Measurements from ENCODE around the gene MEGF6. TPM values are rescaled to one million over a fixed set of nuclear protein-coding genes. Genes with fewer than 3 reads are reported as not detected.
"Not testable (repeated sequence)": the region's sequence is repeated elsewhere in the genome, so short reads cannot be mapped to it uniquely, and the experiment has no call there.

The MEGF6 gene
- total RNA-seq, 3 donors from 2014 or later: 0.43 to 0.98 (median 0.84) TPM

DNA sequence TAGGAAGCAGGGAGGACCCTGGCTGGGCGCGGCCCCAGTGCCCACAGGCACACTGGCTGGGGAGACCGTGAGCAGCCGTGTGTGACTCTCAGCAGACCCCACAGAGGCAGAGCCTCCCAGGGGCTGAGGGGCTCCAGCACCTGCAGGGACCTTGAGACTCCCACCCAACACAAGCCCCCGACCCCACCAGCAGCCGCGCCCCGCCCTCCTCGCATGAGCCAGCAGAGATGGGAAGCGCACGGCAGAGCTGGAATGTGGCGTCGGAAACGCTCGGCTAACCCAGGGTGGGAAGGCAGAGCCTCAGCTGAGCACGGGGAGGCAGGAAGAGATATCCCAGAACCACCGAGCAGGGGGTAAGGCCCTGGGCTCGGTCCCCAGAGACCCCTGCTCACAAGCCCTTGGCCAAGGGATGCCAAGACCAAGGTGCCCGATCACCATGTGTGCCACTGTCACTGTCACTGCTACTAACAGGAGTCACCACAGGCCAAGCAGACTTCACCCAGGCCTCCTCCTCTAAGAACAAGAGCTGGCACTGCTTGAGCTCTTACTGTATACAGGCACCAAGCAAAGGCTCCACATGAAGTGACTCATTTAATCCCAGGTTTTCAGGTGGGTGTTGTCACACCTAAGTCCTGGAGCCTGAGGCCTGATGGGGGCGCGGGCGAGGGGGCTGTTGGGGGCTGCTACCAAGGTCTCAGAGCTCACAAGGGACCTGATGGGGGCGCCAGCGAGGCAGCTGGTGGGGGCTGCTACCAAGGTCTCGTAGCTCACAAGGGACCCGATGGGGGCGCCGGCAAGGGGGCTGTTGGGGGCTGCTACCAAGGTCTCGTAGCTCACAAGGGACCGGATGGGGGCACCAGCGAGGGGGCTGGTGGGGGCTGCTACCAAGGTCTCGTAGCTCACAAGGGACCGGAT, 20.1 kb downstream of the MEGF6 start:
- H3K36me3 Mint-ChIP-seq (ENCODE audit: insufficient read depth): no peaks in the 10 kb centered on the region
- H3K9me3 Mint-ChIP-seq: no peaks in the 10 kb centered on the region
- DNase-seq (no peak), ATAC-seq (no peak)
- no peak overlapping the region for H3K4me3 Mint-ChIP-seq
- H3K4me1 Mint-ChIP-seq (ENCODE audit: low read depth): no peaks in the 10 kb centered on the region
- no peaks in the 10 kb centered on the region for H3K27me3 Mint-ChIP-seq (ENCODE audit: low read depth)

- Mint-ChIP-seq H3K36me3 (ENCODE audit: insufficient read depth) (no peaks in the 10 kb centered on the region), H3K27me3 (ENCODE audit: low read depth) (no peaks in the 10 kb centered on the region), H3K4me1 (ENCODE audit: low read depth) (no peaks in the 10 kb centered on the region), H3K9me3 (no peaks in the 10 kb centered on the region), H3K4me3 (no peak overlapping the region)
- DNase-seq (no peak), ATAC-seq (no peak)
These were observed 21.1 kb downstream of the MEGF6 start for GRCh38 chr1:3590139-3590763.

DNA sequence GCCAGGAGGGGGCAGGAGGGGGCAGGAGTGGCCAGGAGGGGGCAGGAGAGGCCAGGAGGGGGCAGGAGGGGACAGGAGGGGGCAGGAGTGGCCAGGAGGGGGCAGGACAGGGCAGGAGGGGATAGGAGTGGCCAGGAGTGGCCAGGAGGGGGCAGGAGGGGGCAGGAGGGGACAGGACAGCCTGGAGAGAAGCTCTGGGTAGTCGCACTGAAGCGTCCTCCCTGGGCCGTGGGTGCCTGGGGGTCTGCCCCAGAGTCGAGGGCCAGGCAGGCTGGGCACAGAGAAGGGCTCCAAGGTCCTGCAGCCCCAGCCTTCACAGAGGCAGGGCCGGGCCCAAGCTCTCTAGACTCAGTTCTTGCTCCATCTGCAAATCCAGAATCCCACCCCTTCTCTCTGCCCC, 22.9 kb downstream of the MEGF6 start:
- no peaks in the 10 kb centered on the region for H3K27me3 Mint-ChIP-seq (ENCODE audit: low read depth)
- no peak overlapping the region for H3K4me3 Mint-ChIP-seq
- no peaks in the 10 kb centered on the region for H3K36me3 Mint-ChIP-seq (ENCODE audit: insufficient read depth)
- H3K4me1 Mint-ChIP-seq (ENCODE audit: low read depth): no peaks in the 10 kb centered on the region
- DNase-seq (no peak), ATAC-seq (no peak)
- H3K9me3 Mint-ChIP-seq: no peaks in the 10 kb centered on the region

GRCh38 chr1:3586986-3587759, 24.1 kb downstream of the MEGF6 start:
- H3K27me3 Mint-ChIP-seq (ENCODE audit: low read depth): no peaks in the 10 kb centered on the region
- DNase-seq: no peak
- H3K4me1 Mint-ChIP-seq (ENCODE audit: low read depth): no peaks in the 10 kb centered on the region
- no peaks in the 10 kb centered on the region for H3K36me3 Mint-ChIP-seq (ENCODE audit: insufficient read depth)
- ATAC-seq: no peak
- no peak overlapping the region for H3K4me3 Mint-ChIP-seq
- no peaks in the 10 kb centered on the region for H3K9me3 Mint-ChIP-seq

GRCh38 chr1:3585940-3586568, 25.3 kb downstream of the MEGF6 start:
- H3K4me3 Mint-ChIP-seq: no peak overlapping the region
- H3K27me3 Mint-ChIP-seq (ENCODE audit: low read depth): no peaks in the 10 kb centered on the region
- ATAC-seq (no peak), DNase-seq (no peak)
- no peaks in the 10 kb centered on the region for H3K36me3 Mint-ChIP-seq (ENCODE audit: insufficient read depth)
- H3K4me1 Mint-ChIP-seq (ENCODE audit: low read depth): no peaks in the 10 kb centered on the region
- no peaks in the 10 kb centered on the region for H3K9me3 Mint-ChIP-seq

- not testable (repeated sequence) for H3K4me3 Mint-ChIP-seq; H3K27me3 Mint-ChIP-seq (ENCODE audit: low read depth); H3K36me3 Mint-ChIP-seq (ENCODE audit: insufficient read depth); H3K9me3 Mint-ChIP-seq; H3K4me1 Mint-ChIP-seq (ENCODE audit: low read depth); DNase-seq
- ATAC-seq: peak in 1 of 2 donors; percentile 22
These were observed 25.9 kb downstream of the MEGF6 start for GRCh38 chr1:3585353-3585868.

- ATAC-seq: peak; percentile 73 to 85
- Mint-ChIP-seq H3K9me3 (no peaks in the 10 kb centered on the region), H3K36me3 (ENCODE audit: insufficient read depth) (no peaks in the 10 kb centered on the region), H3K4me1 (ENCODE audit: low read depth) (no peaks in the 10 kb centered on the region), H3K27me3 (ENCODE audit: low read depth) (no peaks in the 10 kb centered on the region), H3K4me3 (no peak overlapping the region)
- peak; percentile 24 for DNase-seq
These were observed 26.4 kb downstream of the MEGF6 start for GRCh38 chr1:3584915-3585314.

GRCh38 chr1:3583751-3584150, 27.6 kb downstream of the MEGF6 start:
- not testable (repeated sequence) for H3K27me3 Mint-ChIP-seq (ENCODE audit: low read depth); H3K9me3 Mint-ChIP-seq

GRCh38 chr1:3581296-3582036, 29.8 kb downstream of the MEGF6 start:
- DNase-seq (no peak), ATAC-seq (no peak)
- Mint-ChIP-seq H3K9me3 (no peaks in the 10 kb centered on the region), H3K27me3 (ENCODE audit: low read depth) (no peaks in the 10 kb centered on the region), H3K4me3 (no peak overlapping the region), H3K4me1 (ENCODE audit: low read depth) (no peaks in the 10 kb centered on the region), H3K36me3 (ENCODE audit: insufficient read depth) (no peaks in the 10 kb centered on the region)

More at GRCh38 chr1:3583751-3584150, 27.6 kb downstream of the MEGF6 start:
- H3K36me3 Mint-ChIP-seq (ENCODE audit: insufficient read depth); ATAC-seq; H3K4me3 Mint-ChIP-seq; DNase-seq; H3K4me1 Mint-ChIP-seq (ENCODE audit: low read depth): not testable (repeated sequence)

DNA sequence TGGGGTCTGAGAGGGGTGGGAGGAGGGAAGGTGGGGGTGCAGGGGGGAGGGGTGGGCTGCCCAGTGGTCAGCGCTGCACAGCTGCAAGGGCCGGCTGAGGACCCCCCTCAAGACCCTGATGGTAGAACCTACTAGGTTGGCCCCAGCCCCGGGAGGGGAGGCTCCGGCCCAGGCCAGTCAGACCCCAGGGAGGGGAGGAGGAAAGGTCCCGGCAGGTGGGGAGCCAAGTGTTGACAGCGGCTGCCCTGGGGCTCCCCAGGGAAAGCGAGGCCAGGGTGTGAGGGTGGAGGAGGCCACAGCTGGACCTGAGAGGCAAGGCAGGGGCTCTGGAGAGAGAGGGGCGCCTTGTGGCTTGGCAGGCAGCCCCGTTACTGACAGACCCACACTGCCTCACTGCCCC, 31.1 kb downstream of the MEGF6 start:
- Mint-ChIP-seq H3K4me1 (ENCODE audit: low read depth) (no peaks in the 10 kb centered on the region), H3K4me3 (no peak overlapping the region), H3K36me3 (ENCODE audit: insufficient read depth) (no peaks in the 10 kb centered on the region), H3K9me3 (no peaks in the 10 kb centered on the region), H3K27me3 (ENCODE audit: low read depth) (no peaks in the 10 kb centered on the region)
- ATAC-seq (no peak), DNase-seq (no peak)

- no peak overlapping the region for H3K4me3 Mint-ChIP-seq
These were observed 31.7 kb downstream of the MEGF6 start for GRCh38 chr1:3579626-3580025.

DNA sequence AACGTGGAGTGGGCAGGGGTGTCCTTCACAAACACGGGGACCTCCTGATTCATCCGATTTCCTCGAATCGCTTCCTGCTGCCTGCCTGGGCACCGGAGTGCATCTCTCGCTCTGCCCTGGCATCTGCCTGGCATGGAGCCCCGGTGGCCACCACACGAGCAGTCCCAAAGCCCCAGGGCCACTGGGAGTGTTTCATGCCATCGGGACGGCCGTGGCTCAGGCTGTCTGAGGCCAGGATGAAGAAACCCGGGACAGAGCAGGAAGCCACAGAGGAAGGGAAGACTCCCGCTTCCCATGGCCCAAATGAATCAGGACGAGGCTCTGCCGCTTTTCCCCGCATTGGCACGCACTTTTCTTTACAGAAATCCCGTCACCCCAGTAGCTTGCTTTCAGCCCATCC, 32.4 kb downstream of the MEGF6 start:
- no peak overlapping the region for H3K4me3 Mint-ChIP-seq
- H3K9me3 Mint-ChIP-seq: no peaks in the 10 kb centered on the region
- ATAC-seq (no peak), DNase-seq (no peak)
- no peaks in the 10 kb centered on the region for H3K36me3 Mint-ChIP-seq (ENCODE audit: insufficient read depth)
- no peaks in the 10 kb centered on the region for H3K4me1 Mint-ChIP-seq (ENCODE audit: low read depth)
- H3K27me3 Mint-ChIP-seq (ENCODE audit: low read depth): no peaks in the 10 kb centered on the region

More at GRCh38 chr1:3579626-3580025, 31.7 kb downstream of the MEGF6 start:
- no peaks in the 10 kb centered on the region for H3K27me3 Mint-ChIP-seq (ENCODE audit: low read depth)
- H3K36me3 Mint-ChIP-seq (ENCODE audit: insufficient read depth): no peaks in the 10 kb centered on the region
- no peak for DNase-seq
- no peaks in the 10 kb centered on the region for H3K4me1 Mint-ChIP-seq (ENCODE audit: low read depth)
- no peak for ATAC-seq
- H3K9me3 Mint-ChIP-seq: no peaks in the 10 kb centered on the region

- Mint-ChIP-seq H3K36me3 (ENCODE audit: insufficient read depth) (no peaks in the 10 kb centered on the region), H3K9me3 (no peaks in the 10 kb centered on the region)
These were observed 32.9 kb downstream of the MEGF6 start for GRCh38 chr1:3578433-3578805.

More at GRCh38 chr1:3578433-3578805, 32.9 kb downstream of the MEGF6 start:
- no peak for DNase-seq
- H3K4me1 Mint-ChIP-seq (ENCODE audit: low read depth): no peaks in the 10 kb centered on the region
- ATAC-seq: no peak
- no peaks in the 10 kb centered on the region for H3K27me3 Mint-ChIP-seq (ENCODE audit: low read depth)
- H3K4me3 Mint-ChIP-seq: no peak overlapping the region
